HG02938 (cell line): ENCODE measurements around the gene PTPRN2.
"Not testable (repeated sequence)": the region's sequence is repeated elsewhere in the genome, so short reads cannot be mapped to it uniquely, and the experiment has no call there.

Source experiments
- ATAC-seq: cut with Tn5 transposase; IDR thresholded peaks from one replicate; pipeline ENCODE4 v1.9.1; 2021; ENCODE audit warnings: mild to moderate bottlenecking, moderate library complexity; ENCODE audit not compliant: unreplicated experiment

Gene PTPRN2

GRCh38 chr7:157955348-157955999 lies 632.1 kb downstream of the PTPRN2 start:
- no peak for ATAC-seq

GRCh38 chr7:157954901-157955300 lies 632.7 kb downstream of the PTPRN2 start:
- no peak for ATAC-seq

- no peak for ATAC-seq
These were observed 634.6 kb downstream of the PTPRN2 start for GRCh38 chr7:157952841-157953645.

GRCh38 chr7:157952050-157952667 lies 635.5 kb downstream of the PTPRN2 start:
- ATAC-seq = no peak

- ATAC-seq = no peak
These were observed 636.1 kb downstream of the PTPRN2 start for GRCh38 chr7:157951300-157952049.

GRCh38 chr7:157949711-157950110 lies 637.9 kb downstream of the PTPRN2 start:
- no peak for ATAC-seq

GRCh38 chr7:157947504-157947903 lies 640.1 kb downstream of the PTPRN2 start:
- no peak for ATAC-seq

GRCh38 chr7:157946398-157947060 lies 641.1 kb downstream of the PTPRN2 start:
- ATAC-seq = no peak

- no peak for ATAC-seq
These were observed 642.2 kb downstream of the PTPRN2 start for GRCh38 chr7:157945401-157945800.

- ATAC-seq = no peak
These were observed 642.8 kb downstream of the PTPRN2 start for GRCh38 chr7:157944734-157945291.

- ATAC-seq = no peak
These were observed 643.6 kb downstream of the PTPRN2 start for GRCh38 chr7:157944051-157944450.

- no peak for ATAC-seq
These were observed 644.1 kb downstream of the PTPRN2 start for GRCh38 chr7:157943561-157943960.

GRCh38 chr7:157941210-157941609 lies 646.4 kb downstream of the PTPRN2 start:
- no peak for ATAC-seq

GRCh38 chr7:157940497-157940896 lies 647.1 kb downstream of the PTPRN2 start:
- no peak for ATAC-seq

GRCh38 chr7:157938211-157938610 lies 649.4 kb downstream of the PTPRN2 start:
- ATAC-seq = no peak

GRCh38 chr7:157937406-157937805 lies 650.2 kb downstream of the PTPRN2 start:
- no peak for ATAC-seq

- no peak for ATAC-seq
These were observed 650.6 kb downstream of the PTPRN2 start for GRCh38 chr7:157936976-157937375.

- ATAC-seq = not testable (repeated sequence)
These were observed 651.9 kb downstream of the PTPRN2 start for GRCh38 chr7:157935721-157936120.

- not testable (repeated sequence) for ATAC-seq
These were observed 654.1 kb downstream of the PTPRN2 start for GRCh38 chr7:157933219-157934155.
